ENCODE results near the gene ATXN1L. TPM values are rescaled to one million over a fixed set of nuclear protein-coding genes. Genes with fewer than 3 reads are reported as not detected.

The ATXN1L gene
- total RNA-seq (38.4 and 39.5 TPM in 2 replicates), polyA plus RNA-seq (21.3 and 43.4 TPM in 2 replicates), polyA minus RNA-seq (19.1 and 27.6 TPM in 2 replicates)
- total RNA-seq (2013): 16.7 TPM

GRCh38 chr16:71845639-71846430 lies at the start of gene ATXN1L:
Gene ATXN1L, plus strand, starts transcription at chr16:71845976. Its CDS starts 3,765 bp downstream, at chr16:71849741.
- peak within 1 kb of the TSS; percentile 92 for H3K4me3 Mint-ChIP-seq

More at GRCh38 chr16:71845639-71846430, at the start of gene ATXN1L:
- Histone ChIP-seq H3K27me3 (replicated peaks in 1 of 4; ENCODE audit: control extremely low read depth in 1 of 4, control insufficient read depth in 3 of 4, insufficient read depth in 4 of 4, low read length in 3 of 4) (no peaks in the 10 kb centered on the region), H2AFZ (ENCODE audit: insufficient read depth, low read depth, low read length, poor library complexity, severe bottlenecking) (peak within 1 kb of the TSS; percentile 82), H3K4me3 (ENCODE audit: control extremely low read depth in 1 of 5, extremely low read depth in 1 of 5, insufficient read depth in 1 of 5, low read depth in 2 of 5, low read length in 4 of 5) (peak within 1 kb of the TSS; percentile 63 to 99 (median 92)), H3K9ac (ENCODE audit: low read length) (peak within 1 kb of the TSS; percentile 96), H4K20me1 (ENCODE audit: control insufficient read depth, insufficient read depth, low read length, poor library complexity, severe bottlenecking) (no peaks in the 10 kb centered on the region), H3K9me3 (ENCODE audit: control extremely low read depth in 1 of 3, control insufficient read depth in 2 of 3, insufficient read depth in 1 of 3, low read length in 2 of 3) (no peaks in the 10 kb centered on the region), H3K79me2 (ENCODE audit: control insufficient read depth, insufficient read depth, low read length) (peaks cover 49% of the 10 kb centered on the region), H3K4me1 (ENCODE audit: control insufficient read depth in 2 of 2, insufficient read depth in 2 of 2, low read length in 2 of 2) (peaks cover 29 to 52% of the 10 kb centered on the region in 2 donors), H3K27ac (ENCODE audit: low read length in 2 of 2) (peak within 1 kb of the TSS; percentile 94 to 95), H3K36me3 (replicated peaks in 1 of 2; ENCODE audit: control extremely low read depth in 1 of 2, control insufficient read depth in 1 of 2, extremely low read depth in 1 of 2, insufficient read depth in 2 of 2, low read length in 1 of 2) (peaks cover 0 to 30% of the 10 kb centered on the region in 2 experiments), H3K4me2 (replicated peaks; ENCODE audit: low read depth, low read length, poor library complexity, severe bottlenecking) (peak within 1 kb of the TSS; percentile 84)
- Mint-ChIP-seq H3K27me3 (no peaks in the 10 kb centered on the region), H3K9me3 (ENCODE audit: insufficient read depth) (no peaks in the 10 kb centered on the region), H3K27ac (peak within 1 kb of the TSS; percentile 98), H3K4me1 (peaks cover 50% of the 10 kb centered on the region)
- CTCF ChIA-PET: interaction anchor here (1.0 to 1.3 kb wide), 3 partner anchors 36 to 37 kb away, joined by 3 to 5 read pairs (median 5); partner anchors contain the start of gene AP1G1
- peak; percentile 95 for DNase-seq
- WGBS (ENCODE audit: insufficient coverage): under 1% methylated on average over 59 of the region's 62 CpGs
- TF ChIP-seq EZH2 (IDR thresholded peaks at IDR 0.05; ENCODE audit: borderline replicate concordance, insufficient read depth, low read depth, low read length, poor library complexity, severe bottlenecking) (no peak), CTCF (IDR thresholded peaks at IDR 0.05) (no peak)
- POLR2A ChIA-PET: interaction anchor here (1.0 to 2.8 kb wide), 3 partner anchors 28 to 37 kb away, joined by 5 to 13 read pairs (median 10); partner anchors contain the start of gene AP1G1
- intact Hi-C loops (cut with micrococcal nuclease): loop anchor here (1.0 to 2.0 kb wide), 4 partner anchors 36 to 122 kb away; partner anchors contain the start of genes IST1 and PHLPP2
- peak; percentile 87 for ATAC-seq (ENCODE audit: low read depth)

Measured in B cell (primary cell).